Activated B cell treated with CpG ODN at 0.5 μM for 24 hours (primary cell): ENCODE measurements around the gene TP53I11. TPM values are rescaled to one million over a fixed set of nuclear protein-coding genes. Genes with fewer than 3 reads are reported as not detected.

Experiments used
- ATAC-seq: fragments of 200-7000 bp; cut with Tn5 transposase; one replicate; pipeline ENCODE4 v1.10.0; 2021; ENCODE audit warnings: low read depth, mild to moderate bottlenecking, moderate library complexity
- CTCF ChIA-PET: fragments of 350-600 bp; sonication (Branson Sonifier 250); formaldehyde crosslinking; loops from one replicate; lab custom pipeline; 2021; ENCODE audit warnings: antibody characterized with exemption; lab: Charles Lee
- POLR2A ChIA-PET: fragments of 350-600 bp; sonication (Branson Sonifier 250); formaldehyde crosslinking; loops from one replicate; lab custom pipeline; 2021; ENCODE audit warnings: antibody characterized with exemption; lab: Charles Lee
- DNase-seq: peaks from one replicate; pipeline ENCODE4 v3.0.0; 2022
- H3K27ac Mint-ChIP-seq: one replicate; pipeline ENCODE4 v1.8.0; 2020; ENCODE audit warnings: mixed read lengths
- H3K27me3 Mint-ChIP-seq: one replicate; pipeline ENCODE4 v1.8.0; 2021; ENCODE audit warnings: mixed read lengths
- H3K36me3 Mint-ChIP-seq: one replicate; pipeline ENCODE4 v1.8.0; 2021; ENCODE audit warnings: low read depth, mixed read lengths
- H3K4me1 Mint-ChIP-seq: one replicate; pipeline ENCODE4 v1.8.0; 2021; ENCODE audit warnings: mixed read lengths
- H3K4me3 Mint-ChIP-seq: one replicate; pipeline ENCODE4 v1.8.0; 2020; ENCODE audit warnings: mild to moderate bottlenecking, mixed read lengths
- H3K9me3 Mint-ChIP-seq: one replicate; pipeline ENCODE4 v1.8.0; 2020; ENCODE audit warnings: mixed read lengths
- CTCF ChIP-seq: fragments of 200-600 bp; IDR thresholded peaks from one replicate; pipeline ENCODE4 v1.8.0; 2022; ENCODE audit warnings: antibody characterized with exemption, mild to moderate bottlenecking
- intact Hi-C: fragments of 100-400 bp; cut with micrococcal nuclease; formaldehyde crosslinking; loops from one replicate; pipeline ENCODE4 v1.15.1; 2024
- total RNA-seq: library from RNA; stranded (reverse); gene quantifications from 2 replicates; pipeline ENCODE4 v1.2.3, GENCODE V29; 2022

Gene TP53I11
- total RNA-seq, 1 donor from 2014 or later, result 175 TPM

- no peak for TF ChIP-seq CTCF
- POLR2A ChIA-PET, result no interaction called here
- Mint-ChIP-seq H3K4me3 (no peak overlapping the region), H3K36me3 (no peaks in the 10 kb centered on the region), H3K9me3 (no peaks in the 10 kb centered on the region), H3K27me3 (peaks cover 2% of the 10 kb centered on the region), H3K4me1 (peaks cover 3% of the 10 kb centered on the region), H3K27ac (no peak overlapping the region)
- no peak for DNase-seq
- ATAC-seq, result no peak
- CTCF ChIA-PET, result no interaction called here
- intact Hi-C loops, result no loop called here
These were observed 44.1 kb upstream of the TP53I11 start for GRCh38 chr11:44994753-44995152.

GRCh38 chr11:44993971-44994704 lies 43.5 kb upstream of the TP53I11 start:
- no peak for TF ChIP-seq CTCF
- intact Hi-C loops, result no loop called here
- Mint-ChIP-seq H3K27ac (no peak overlapping the region), H3K4me1 (peaks cover 3% of the 10 kb centered on the region), H3K36me3 (no peaks in the 10 kb centered on the region), H3K4me3 (no peak overlapping the region), H3K27me3 (peaks cover 2% of the 10 kb centered on the region), H3K9me3 (no peaks in the 10 kb centered on the region)
- POLR2A ChIA-PET, result no interaction called here
- ATAC-seq, result no peak
- no peak for DNase-seq
- CTCF ChIA-PET, result interaction anchor here (0.6 kb wide), 1 partner anchor 67 kb away, joined by 3 read pairs; no protein-coding TSS in a partner anchor

- Mint-ChIP-seq H3K4me1 (peaks cover 3% of the 10 kb centered on the region), H3K9me3 (no peaks in the 10 kb centered on the region), H3K36me3 (no peaks in the 10 kb centered on the region), H3K27ac (no peak overlapping the region), H3K27me3 (peaks cover 2% of the 10 kb centered on the region), H3K4me3 (no peak overlapping the region)
- DNase-seq, result no peak
- no peak for ATAC-seq
- TF ChIP-seq CTCF, result no peak
- ChIA-PET POLR2A (no interaction called here), CTCF (no interaction called here)
- intact Hi-C loops, result no loop called here
These were observed 42.1 kb upstream of the TP53I11 start for GRCh38 chr11:44992774-44993173.

GRCh38 chr11:44992181-44992582 lies 41.5 kb upstream of the TP53I11 start:
- ATAC-seq, result no peak
- no peak overlapping the region for H3K4me3 Mint-ChIP-seq

GRCh38 chr11:44990665-44991064 lies 40.0 kb upstream of the TP53I11 start:
- no peak overlapping the region for H3K27ac Mint-ChIP-seq
- peaks cover 4% of the 10 kb centered on the region for H3K4me1 Mint-ChIP-seq
- no peak overlapping the region for H3K4me3 Mint-ChIP-seq
- DNase-seq (no peak), ATAC-seq (no peak)
- H3K36me3 Mint-ChIP-seq, result no peaks in the 10 kb centered on the region
- ChIA-PET POLR2A (no interaction called here), CTCF (no interaction called here)
- intact Hi-C loops, result no loop called here
- no peaks in the 10 kb centered on the region for H3K9me3 Mint-ChIP-seq
- H3K27me3 Mint-ChIP-seq, result peaks cover 2% of the 10 kb centered on the region
- no peak for TF ChIP-seq CTCF

More at GRCh38 chr11:44992181-44992582, 41.5 kb upstream of the TP53I11 start:
- DNase-seq, result no peak
- H3K27ac Mint-ChIP-seq, result no peak overlapping the region
- ChIA-PET POLR2A (no interaction called here), CTCF (no interaction called here)
- peaks cover 2% of the 10 kb centered on the region for H3K27me3 Mint-ChIP-seq
- no peak for TF ChIP-seq CTCF
- peaks cover 3% of the 10 kb centered on the region for H3K4me1 Mint-ChIP-seq
- no peaks in the 10 kb centered on the region for H3K9me3 Mint-ChIP-seq
- H3K36me3 Mint-ChIP-seq, result no peaks in the 10 kb centered on the region
- intact Hi-C loops, result no loop called here
